Stimulated activated CD4-positive, alpha-beta T cell treated with anti-CD3 and anti-CD28 coated beads, TNF-alpha, amount 100 ng/mL, for 4 hours (primary cell): ENCODE measurements around the gene CHID1.

ENCODE experiments used
- DNase-seq, 3 experiments: peaks; one replicate each; pipeline ENCODE4 v3.0.0-alpha.2; 2020; ENCODE audit warnings: low read depth in 3 of 3

CHID1 gene

GRCh38 chr11:888310-889212 is 22.0 kb downstream of the CHID1 start:
- no peak for DNase-seq

DNA sequence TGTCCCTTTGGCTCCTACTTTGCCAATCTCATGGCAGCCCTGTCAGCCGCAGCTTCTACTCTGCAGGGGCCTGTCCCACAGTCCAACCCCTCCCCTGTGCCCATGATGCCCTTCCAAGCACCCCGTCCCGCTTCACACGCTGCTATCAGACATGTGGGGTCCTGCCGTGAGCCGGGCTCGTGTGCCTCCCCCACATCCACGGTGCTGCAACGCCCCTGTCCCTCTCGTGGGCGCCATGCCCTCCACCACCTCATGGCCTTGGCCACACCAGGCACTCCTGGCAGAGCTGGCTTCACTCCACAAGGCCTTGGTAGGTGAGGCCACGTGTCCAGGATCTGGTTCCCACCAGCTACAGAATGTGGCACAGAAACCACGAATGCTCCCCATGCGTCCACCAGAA is 23.0 kb downstream of the CHID1 start:
- DNase-seq, result no peak

DNA sequence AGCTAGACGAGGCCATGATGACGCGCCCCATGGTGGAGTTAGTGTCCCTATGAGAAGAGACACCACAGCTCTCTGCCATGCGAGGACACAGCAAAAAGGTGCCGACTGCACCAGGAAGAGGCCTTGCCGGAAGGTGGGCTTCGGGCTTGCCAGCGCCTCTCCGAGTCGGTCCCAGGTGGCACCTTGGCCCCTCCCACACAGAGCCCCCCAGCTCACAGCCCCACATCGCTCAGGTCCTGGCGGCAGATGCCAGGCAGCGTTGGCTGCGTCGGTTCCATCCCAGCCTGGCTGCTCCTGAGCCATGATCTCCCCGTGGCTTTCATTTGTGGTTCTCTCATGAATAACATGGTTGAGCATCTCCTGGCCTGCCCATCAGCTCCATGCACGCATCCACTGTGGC is 24.0 kb downstream of the CHID1 start:
- DNase-seq, result no peak

- DNase-seq, result no peak
Observed at GRCh38 chr11:884578-885070, 26.0 kb downstream of the CHID1 start.

DNA sequence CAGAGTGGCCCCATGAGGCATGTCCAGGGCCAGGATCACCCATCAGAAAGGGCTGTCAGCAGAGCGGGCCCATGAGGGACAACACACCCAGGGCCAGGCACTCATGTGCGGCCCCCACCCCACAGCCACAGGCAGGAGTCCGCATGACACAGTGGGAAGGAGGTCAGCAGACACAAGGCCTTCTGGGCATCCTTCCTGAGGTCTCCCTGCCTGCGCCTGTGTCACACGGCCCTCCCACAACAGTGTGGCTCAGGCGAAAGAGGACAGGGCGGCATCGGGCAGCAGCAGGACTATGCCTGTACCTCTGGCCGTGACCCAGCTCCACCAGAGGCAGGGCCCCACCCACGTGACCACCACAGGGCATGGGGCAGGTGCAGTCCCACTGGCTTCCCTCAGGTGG is 27.1 kb downstream of the CHID1 start:
- no peak for DNase-seq

GRCh38 chr11:882596-882995 is 28.0 kb downstream of the CHID1 start:
- no peak for DNase-seq

DNA sequence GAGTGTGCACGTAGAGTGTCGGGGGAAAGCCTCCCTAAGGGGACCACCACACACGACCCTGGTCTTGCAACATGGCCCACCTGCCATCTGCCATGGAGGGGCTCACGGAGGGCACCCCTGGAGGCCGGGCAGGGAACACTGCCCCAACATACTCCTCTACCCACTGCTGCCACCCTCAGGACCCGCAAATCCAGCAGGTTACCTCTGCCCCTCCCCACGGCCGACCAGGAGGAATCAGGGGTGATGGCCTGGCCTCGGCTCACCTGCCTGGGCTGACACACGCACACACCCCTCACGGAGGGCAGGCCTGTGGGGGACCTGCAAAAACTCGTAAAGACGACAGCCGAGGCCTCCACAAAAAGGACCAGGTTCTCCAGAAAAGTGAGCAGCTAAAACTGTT is 30.2 kb downstream of the CHID1 start:
- DNase-seq, result no peak

GRCh38 chr11:877565-877964 is 33.0 kb downstream of the CHID1 start:
- DNase-seq, result no peak

DNA sequence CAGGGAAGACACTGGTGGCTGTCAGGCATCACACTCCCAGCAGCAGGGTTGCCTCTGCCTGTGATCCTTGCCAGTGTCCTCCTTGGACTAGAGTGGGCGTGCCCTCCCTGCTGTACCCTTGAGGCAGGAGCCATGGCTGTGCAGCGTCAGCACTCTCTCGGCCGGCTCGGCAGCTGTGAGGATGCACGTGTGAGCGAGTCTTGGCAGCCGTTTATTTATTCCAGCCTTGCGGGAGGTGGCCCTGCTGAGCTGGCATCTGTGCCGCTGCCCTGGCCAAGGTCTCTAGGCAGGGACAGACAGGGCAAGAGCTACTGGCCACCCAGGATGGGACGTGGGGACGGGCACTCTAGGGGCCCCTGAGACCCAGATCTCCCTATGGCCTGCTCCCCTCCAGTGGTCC is 34.1 kb downstream of the CHID1 start:
- no peak for DNase-seq

- DNase-seq, result no peak
Observed at GRCh38 chr11:875769-876301, 34.8 kb downstream of the CHID1 start.

DNA sequence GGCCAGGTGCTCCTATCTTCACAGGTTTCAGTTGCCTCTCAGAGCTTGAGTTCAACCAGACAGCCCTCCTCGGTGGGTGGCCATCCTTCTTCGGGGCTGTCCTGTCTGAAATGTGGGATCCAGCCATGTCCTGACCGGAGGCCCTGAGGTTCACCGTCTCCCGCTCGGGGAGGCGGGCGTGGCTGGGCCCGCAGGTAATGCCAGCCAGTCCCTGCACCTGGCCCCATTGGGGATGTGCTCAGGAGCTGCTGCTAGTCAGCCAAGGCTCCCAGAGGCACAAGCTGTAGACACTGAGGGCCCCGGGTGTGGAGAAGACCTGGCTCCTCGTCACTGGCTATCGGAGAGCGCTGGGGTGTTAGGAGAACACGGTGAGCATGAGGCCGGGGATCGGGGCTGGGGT is 35.4 kb downstream of the CHID1 start:
- DNase-seq, result no peak

DNA sequence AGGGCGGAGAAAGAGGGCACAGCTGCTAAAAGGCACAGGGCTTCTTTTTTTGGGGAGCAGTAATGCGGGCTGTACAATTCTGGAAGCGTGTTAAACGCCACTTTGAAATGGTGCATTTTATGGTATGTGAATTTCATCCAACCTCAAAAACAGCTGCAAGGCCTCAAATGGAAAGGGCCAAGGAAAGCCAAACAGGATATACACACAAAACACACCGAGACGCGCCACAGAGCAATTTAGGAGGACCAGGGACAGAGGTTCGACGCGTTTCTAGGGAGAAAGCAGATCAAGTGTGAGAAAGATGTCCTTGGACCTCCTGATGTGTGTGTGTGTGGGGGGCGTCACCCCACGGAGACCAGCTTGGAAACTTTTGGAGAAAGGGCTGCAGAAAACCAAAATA is 36.9 kb downstream of the CHID1 start:
- no peak for DNase-seq

GRCh38 chr11:872799-873198 is 37.8 kb downstream of the CHID1 start:
- no peak for DNase-seq

- DNase-seq, result no peak
Observed at GRCh38 chr11:871472-871871, 39.1 kb downstream of the CHID1 start.

DNA sequence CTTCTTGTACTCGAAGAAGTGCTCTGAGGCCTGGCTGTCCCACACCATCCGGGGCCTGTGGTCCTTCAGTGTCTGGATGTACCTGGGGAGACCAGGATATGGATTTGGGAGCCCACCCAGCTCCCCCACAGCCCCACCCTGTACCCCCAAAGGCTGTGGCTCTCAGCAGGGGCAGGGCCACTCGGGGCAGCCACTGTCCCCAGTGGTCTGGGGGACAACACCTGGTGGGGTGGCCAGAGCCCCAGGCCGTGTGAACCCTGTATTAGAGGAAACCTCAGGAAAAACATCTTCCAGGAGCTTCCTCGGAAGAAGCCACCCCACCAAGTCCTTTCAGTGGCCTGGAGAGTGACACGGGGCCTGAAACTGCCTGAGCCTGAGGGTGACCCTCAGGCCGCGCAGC is 40.2 kb downstream of the CHID1 start:
- DNase-seq, result no peak

DNA sequence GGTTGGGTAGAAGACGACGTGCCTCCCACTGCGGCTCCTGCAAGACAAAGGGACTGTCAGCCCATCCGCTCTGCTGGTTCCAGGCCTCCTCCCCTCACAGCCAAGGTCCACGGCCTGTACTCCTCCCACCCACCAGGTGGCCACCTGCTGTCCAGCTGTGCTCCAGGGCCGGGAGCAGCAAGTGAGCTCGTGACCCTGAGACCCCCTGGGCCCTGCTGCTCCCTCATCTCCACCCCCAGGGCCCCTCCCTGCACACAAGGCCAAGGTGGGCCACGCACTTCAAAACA is 40.5 kb downstream of the CHID1 start:
- no peak for DNase-seq

DNA sequence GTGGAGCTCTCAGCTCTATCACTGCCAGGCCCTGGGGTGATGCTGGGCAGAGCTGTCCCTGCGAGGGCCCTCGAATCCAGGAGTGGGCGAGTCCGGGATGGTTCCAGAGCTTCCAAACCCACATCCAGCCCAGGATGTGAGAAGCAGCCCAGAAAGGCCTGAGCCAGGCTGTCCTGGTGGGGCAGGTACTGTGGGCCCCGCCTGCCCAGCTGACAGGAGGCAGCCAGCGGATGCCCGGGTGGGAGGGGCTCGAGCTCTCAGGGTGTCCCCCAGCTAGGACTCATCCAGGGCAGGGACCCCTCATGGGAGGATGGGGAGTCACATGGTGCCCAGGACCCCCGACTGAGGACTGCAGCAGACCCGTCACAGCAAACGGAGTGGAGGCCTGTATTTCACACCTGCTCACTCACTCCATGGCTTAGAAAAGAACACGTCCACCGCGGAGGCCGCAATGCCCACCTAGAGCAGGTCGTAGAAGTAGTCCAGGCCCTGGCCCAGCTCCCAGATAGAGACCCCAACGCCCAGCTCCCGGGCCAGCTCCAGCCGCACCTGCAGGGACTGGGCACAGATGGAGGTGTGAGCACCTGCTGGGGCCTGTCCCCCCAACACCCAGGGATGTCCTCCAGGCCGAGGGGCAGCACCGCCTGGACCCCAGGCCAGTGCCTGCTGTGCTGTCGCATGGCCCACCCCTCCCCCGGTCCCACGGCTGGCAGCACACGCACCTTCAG is 41.0 kb downstream of the CHID1 start:
- DNase-seq, result no peak

DNA sequence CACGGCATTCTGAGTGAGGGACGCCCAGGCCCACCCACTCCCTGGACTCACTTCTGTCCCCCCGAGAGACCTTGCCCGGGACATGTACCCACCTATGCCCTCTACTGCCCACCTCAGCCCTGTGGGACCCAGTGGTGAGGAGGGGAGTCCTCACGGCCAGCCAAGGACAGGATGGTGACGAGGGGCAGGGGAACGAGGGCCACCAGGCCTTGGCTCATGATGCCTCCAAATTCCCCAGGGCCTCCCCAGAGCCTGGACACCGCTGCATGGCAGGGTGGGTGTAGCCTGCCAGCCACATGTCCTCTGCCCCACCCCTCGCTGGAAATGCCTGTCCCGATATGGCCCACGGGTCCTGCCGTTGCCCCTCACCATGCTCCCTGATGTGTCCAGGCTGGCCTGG is 41.8 kb downstream of the CHID1 start:
- no peak for DNase-seq

- DNase-seq, result no peak
Observed at GRCh38 chr11:868394-868793, 42.2 kb downstream of the CHID1 start.

GRCh38 chr11:867856-868358 is 42.7 kb downstream of the CHID1 start:
- no peak for DNase-seq

DNA sequence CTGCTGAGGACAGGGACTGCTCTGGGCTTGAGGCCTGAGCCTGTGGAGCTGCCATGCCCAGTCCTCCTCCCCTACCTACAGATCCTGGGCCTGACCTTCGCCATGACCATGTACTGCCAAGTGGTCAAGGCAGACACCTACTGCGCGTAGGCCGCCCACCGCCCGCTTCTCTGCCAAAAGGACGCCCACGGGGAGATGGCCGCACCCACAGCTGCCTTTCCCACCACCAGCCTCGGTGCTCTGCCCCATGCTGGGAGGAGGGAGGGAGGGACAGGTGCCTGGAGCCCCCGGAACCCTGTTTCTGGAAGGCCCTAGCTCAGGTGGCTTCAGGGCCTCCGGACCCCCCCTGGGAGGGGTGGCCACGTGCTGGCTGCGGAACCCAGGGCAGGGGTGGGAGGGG is 44.1 kb downstream of the CHID1 start:
- no peak for DNase-seq

GRCh38 chr11:865462-866430 is 44.9 kb downstream of the CHID1 start:
- DNase-seq, result no peak
